Vagina (tissue), 2 donors: Measurements from ENCODE around the gene QSER1.

Experiments
- POLR2A ChIP-seq, 2 donors: fragments of 450-650 bp; IDR thresholded peaks; one replicate each; pipeline ENCODE4 v1.6.1; 2017; ENCODE audit warnings: antibody characterized with exemption in 2 of 2, mild to moderate bottlenecking in 2 of 2, moderate library complexity in 2 of 2
- POLR2AphosphoS5 ChIP-seq, 2 donors: sonication (generic); formaldehyde crosslinking; IDR thresholded peaks; one replicate each; pipeline ENCODE4 v1.9.0; 2017; ENCODE audit warnings: antibody characterized with exemption in 2 of 2, mild to moderate bottlenecking in 2 of 2, low read depth in 1 of 2; ENCODE audit not compliant: insufficient read depth in 1 of 2
- TF ChIP-seq, protein P1 (sequence below), 3 experiments: fragments of 450-650 bp in 2 of 3; fragments of 200-600 bp in 1 of 3; sonication (generic) in 1 of 3; IDR thresholded peaks; one replicate each; pipeline ENCODE4 v1.5.1; 2017 to 2019; ENCODE audit warnings: antibody characterized with exemption in 3 of 3, mild to moderate bottlenecking in 2 of 3, moderate library complexity in 2 of 3

- TF ChIP-seq POLR2AphosphoS5 (IDR thresholded peaks at IDR 0.05; ENCODE audit: insufficient read depth in 1 of 2, low read depth in 1 of 2) = no peak
- TF ChIP-seq, protein P1, sequence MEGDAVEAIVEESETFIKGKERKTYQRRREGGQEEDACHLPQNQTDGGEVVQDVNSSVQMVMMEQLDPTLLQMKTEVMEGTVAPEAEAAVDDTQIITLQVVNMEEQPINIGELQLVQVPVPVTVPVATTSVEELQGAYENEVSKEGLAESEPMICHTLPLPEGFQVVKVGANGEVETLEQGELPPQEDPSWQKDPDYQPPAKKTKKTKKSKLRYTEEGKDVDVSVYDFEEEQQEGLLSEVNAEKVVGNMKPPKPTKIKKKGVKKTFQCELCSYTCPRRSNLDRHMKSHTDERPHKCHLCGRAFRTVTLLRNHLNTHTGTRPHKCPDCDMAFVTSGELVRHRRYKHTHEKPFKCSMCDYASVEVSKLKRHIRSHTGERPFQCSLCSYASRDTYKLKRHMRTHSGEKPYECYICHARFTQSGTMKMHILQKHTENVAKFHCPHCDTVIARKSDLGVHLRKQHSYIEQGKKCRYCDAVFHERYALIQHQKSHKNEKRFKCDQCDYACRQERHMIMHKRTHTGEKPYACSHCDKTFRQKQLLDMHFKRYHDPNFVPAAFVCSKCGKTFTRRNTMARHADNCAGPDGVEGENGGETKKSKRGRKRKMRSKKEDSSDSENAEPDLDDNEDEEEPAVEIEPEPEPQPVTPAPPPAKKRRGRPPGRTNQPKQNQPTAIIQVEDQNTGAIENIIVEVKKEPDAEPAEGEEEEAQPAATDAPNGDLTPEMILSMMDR (IDR thresholded peaks at IDR 0.05) = no peak
- TF ChIP-seq POLR2A (IDR thresholded peaks at IDR 0.05) = no peak
These were observed 125.4 kb downstream of the QSER1 start for GRCh38 chr11:33017965-33018364.
